Measurements from ENCODE around the gene DDX28. TPM values are rescaled to one million over a fixed set of nuclear protein-coding genes. Genes with fewer than 3 reads are reported as not detected.

Gene DDX28
- total and polyA plus RNA-seq, 2 donors (not counting 3 experiments of a cell fraction or from before 2014, with no cell fraction given): 8.4 to 12.5 TPM

DNA sequence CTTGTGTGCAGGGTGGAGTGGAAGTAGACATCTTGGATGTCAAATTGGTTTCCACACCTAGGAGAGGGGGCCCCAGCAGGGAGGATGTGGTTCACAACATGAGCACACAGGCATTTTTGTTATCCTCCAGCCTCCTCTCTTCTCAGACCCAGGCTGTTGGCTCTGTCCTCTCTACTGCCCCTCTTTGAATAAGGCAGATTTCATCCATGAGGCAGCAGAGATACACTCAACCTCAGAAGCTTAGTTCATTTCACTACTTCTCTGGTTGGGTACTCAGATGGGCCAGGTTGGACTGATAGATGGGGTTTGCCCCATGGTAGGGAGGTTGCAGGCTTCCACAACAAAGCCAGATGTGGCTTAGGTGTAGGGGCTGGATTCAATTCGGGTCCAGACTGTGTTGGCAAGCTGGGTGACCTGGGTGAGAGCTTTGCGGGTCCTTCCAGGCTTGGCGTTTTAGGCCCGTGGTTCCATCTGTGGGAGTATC is 39.9 kb upstream of the DDX28 start:
- BruUV-seq (replicated peaks): no TSS peak
- Histone ChIP-seq H2AFZ (ENCODE audit: low read depth, low read length) (no peak overlapping the region), H3K9me3 (replicated peaks; ENCODE audit: control insufficient read depth, insufficient read depth, low read length) (no peaks in the 10 kb centered on the region), H3K36me3 (ENCODE audit: control insufficient read depth in 2 of 2, extremely low read depth in 1 of 2, insufficient read depth in 2 of 2, low read length in 2 of 2) (peaks cover 0 to 2% of the 10 kb centered on the region in 2 experiments), H3K79me2 (ENCODE audit: control insufficient read depth, insufficient read depth, low read length) (no peaks in the 10 kb centered on the region), H3K27me3 (ENCODE audit: control insufficient read depth in 2 of 2, insufficient read depth in 2 of 2, low read length in 2 of 2) (no peaks in the 10 kb centered on the region), H3K4me2 (ENCODE audit: insufficient read depth, low read length) (no peak overlapping the region), H4K20me1 (replicated peaks; ENCODE audit: control insufficient read depth, extremely low read depth, insufficient read depth, low read length) (no peaks in the 10 kb centered on the region), H3K9ac (replicated peaks; ENCODE audit: extremely low read depth, insufficient read depth, low read length) (no peak overlapping the region), H3K4me3 (replicated peaks in 1 of 3; ENCODE audit: insufficient read depth in 1 of 3, low read depth in 1 of 3, low read length in 3 of 3) (no peak overlapping the region), H3K27ac (ENCODE audit: insufficient read depth, low read depth, low read length) (no peak overlapping the region), H3K9me1 (replicated peaks; ENCODE audit: control insufficient read depth, extremely low read depth, insufficient read depth, low read length) (no peaks in the 10 kb centered on the region), H3K4me1 (ENCODE audit: control insufficient read depth, extremely low read depth, insufficient read depth, low read length) (peaks cover 26% of the 10 kb centered on the region)
- dilution Hi-C loops (cut with MboI; ENCODE audit: extremely low pct_ligation_motif_present, low sequenced_read_pairs): no loop called here
- no peak for DNase-seq (ENCODE audit: low read depth, low spot score)
- FAIRE-seq: no peak
- TF ChIP-seq POLR2A (IDR thresholded peaks at IDR 0.05; ENCODE audit: low read depth, low read length) (no peak), CTCF (IDR thresholded peaks at IDR 0.05; ENCODE audit: extremely low read depth in 1 of 2, insufficient read depth in 1 of 2, low read depth in 1 of 2, low read length in 2 of 2) (no peak), FOS (IDR thresholded peaks at IDR 0.05; ENCODE audit: borderline replicate concordance, insufficient read depth, low read length) (no peak), MYC (IDR thresholded peaks at IDR 0.05; ENCODE audit: low read depth, low read length) (no peak), JUN (IDR thresholded peaks at IDR 0.05; ENCODE audit: borderline replicate concordance, insufficient read depth, insufficient read length, low read depth) (no peak), EZH2 (IDR thresholded peaks at IDR 0.05; ENCODE audit: borderline replicate concordance, low read depth, low read length, severe bottlenecking) (no peak), GATA2 (IDR thresholded peaks at IDR 0.05; ENCODE audit: insufficient read depth, insufficient read length, low read depth, low read length) (no peak), POLR2AphosphoS5 (IDR thresholded peaks at IDR 0.05; ENCODE audit: insufficient read depth, low read depth, low read length) (no peak)
- TF ChIP-seq, protein P1, sequence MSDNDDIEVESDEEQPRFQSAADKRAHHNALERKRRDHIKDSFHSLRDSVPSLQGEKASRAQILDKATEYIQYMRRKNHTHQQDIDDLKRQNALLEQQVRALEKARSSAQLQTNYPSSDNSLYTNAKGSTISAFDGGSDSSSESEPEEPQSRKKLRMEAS (IDR thresholded peaks at IDR 0.05; ENCODE audit: insufficient read depth, insufficient read length): no peak
- ChIA-PET POLR2A (no interaction called here), CTCF (interaction anchor here (1.0 to 5.4 kb wide), 4 partner anchors 17 to 247 kb away, joined by 3 to 34 read pairs (median 10); partner anchors contain the start of gene NFATC3)
- intact Hi-C loops (cut with micrococcal nuclease): loop anchor here (5.0 kb wide), 1 partner anchor 181 kb away; the partner anchor contains the start of gene NRN1L
